Measurements from ENCODE around the gene NPSR1.
"Not testable (repeated sequence)": the region's sequence is repeated elsewhere in the genome, so short reads cannot be mapped to it uniquely, and the experiment has no call there.

NPSR1 gene

GRCh38 chr7:34838329-34838728, 180.3 kb downstream of the NPSR1 start:
- no peak for DNase-seq

- DNase-seq = no peak
These were observed 181.6 kb downstream of the NPSR1 start for GRCh38 chr7:34839645-34840044.

GRCh38 chr7:34840176-34840785, 182.3 kb downstream of the NPSR1 start:
- DNase-seq = no peak

GRCh38 chr7:34841326-34841725, 183.3 kb downstream of the NPSR1 start:
- DNase-seq = no peak

GRCh38 chr7:34842782-34843181, 184.8 kb downstream of the NPSR1 start:
- no peak for DNase-seq

GRCh38 chr7:34844406-34844805, 186.4 kb downstream of the NPSR1 start:
- DNase-seq = no peak

- no peak for DNase-seq
These were observed 187.1 kb downstream of the NPSR1 start for GRCh38 chr7:34844936-34845665.

- DNase-seq = no peak
These were observed 187.8 kb downstream of the NPSR1 start for GRCh38 chr7:34845666-34846361.

- no peak for DNase-seq
These were observed 189.0 kb downstream of the NPSR1 start for GRCh38 chr7:34846976-34847375.

- DNase-seq = no peak
These were observed 190.7 kb downstream of the NPSR1 start for GRCh38 chr7:34848670-34849069.

- no peak for DNase-seq
These were observed 191.3 kb downstream of the NPSR1 start for GRCh38 chr7:34849163-34849960.

- DNase-seq = no peak
These were observed 192.0 kb downstream of the NPSR1 start for GRCh38 chr7:34849986-34850385.

GRCh38 chr7:34850681-34851080, 192.7 kb downstream of the NPSR1 start:
- no peak for DNase-seq

GRCh38 chr7:34851431-34851830, 193.4 kb downstream of the NPSR1 start:
- DNase-seq = no peak

GRCh38 chr7:34858444-34858843, 200.4 kb downstream of the NPSR1 start:
- not testable (repeated sequence) for DNase-seq

- not testable (repeated sequence) for DNase-seq
These were observed 201.3 kb downstream of the NPSR1 start for GRCh38 chr7:34859281-34859680.

- peak; percentile 2 for DNase-seq
These were observed 208.2 kb downstream of the NPSR1 start for GRCh38 chr7:34866222-34866621.

- DNase-seq = not testable (repeated sequence)
These were observed 209.3 kb downstream of the NPSR1 start for GRCh38 chr7:34867341-34867740.

- DNase-seq = peak; percentile 34
These were observed 210.6 kb downstream of the NPSR1 start for GRCh38 chr7:34868602-34869001.

- peak; percentile 90 for DNase-seq
These were observed 211.0 kb downstream of the NPSR1 start for GRCh38 chr7:34869057-34869456.

- DNase-seq = not testable (repeated sequence)
These were observed 212.0 kb downstream of the NPSR1 start for GRCh38 chr7:34870041-34870440.

GRCh38 chr7:34874329-34874728, 216.3 kb downstream of the NPSR1 start:
- not testable (repeated sequence) for DNase-seq

GRCh38 chr7:34875481-34875880, 217.5 kb downstream of the NPSR1 start:
- peak; percentile 43 for DNase-seq

Measured in midbrain (tissue), 1 donor.